HG03280 (cell line): ENCODE measurements around the gene FKBP7.
"Not testable (repeated sequence)": the region's sequence is repeated elsewhere in the genome, so short reads cannot be mapped to it uniquely, and the experiment has no call there.

ENCODE experiments used
- ATAC-seq: cut with Tn5 transposase; IDR thresholded peaks from one replicate; pipeline ENCODE4 v1.9.1; 2021; ENCODE audit warnings: mild to moderate bottlenecking, moderate library complexity; ENCODE audit not compliant: unreplicated experiment

FKBP7 gene

DNA sequence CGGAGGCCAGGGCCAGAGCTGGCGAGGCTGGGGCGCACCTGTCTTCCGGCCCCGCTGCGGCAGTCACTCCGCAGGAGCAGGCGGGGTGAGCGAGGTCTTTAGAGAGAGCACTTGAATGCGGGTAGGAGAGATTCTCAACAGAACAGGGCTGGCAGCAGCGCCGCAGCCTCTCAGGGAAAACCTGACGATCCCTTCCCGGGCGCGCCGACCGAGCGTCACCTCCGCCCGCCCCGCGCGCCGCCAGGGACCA, 28.0 kb downstream of the FKBP7 start:
- ATAC-seq, result peak; percentile 54

DNA sequence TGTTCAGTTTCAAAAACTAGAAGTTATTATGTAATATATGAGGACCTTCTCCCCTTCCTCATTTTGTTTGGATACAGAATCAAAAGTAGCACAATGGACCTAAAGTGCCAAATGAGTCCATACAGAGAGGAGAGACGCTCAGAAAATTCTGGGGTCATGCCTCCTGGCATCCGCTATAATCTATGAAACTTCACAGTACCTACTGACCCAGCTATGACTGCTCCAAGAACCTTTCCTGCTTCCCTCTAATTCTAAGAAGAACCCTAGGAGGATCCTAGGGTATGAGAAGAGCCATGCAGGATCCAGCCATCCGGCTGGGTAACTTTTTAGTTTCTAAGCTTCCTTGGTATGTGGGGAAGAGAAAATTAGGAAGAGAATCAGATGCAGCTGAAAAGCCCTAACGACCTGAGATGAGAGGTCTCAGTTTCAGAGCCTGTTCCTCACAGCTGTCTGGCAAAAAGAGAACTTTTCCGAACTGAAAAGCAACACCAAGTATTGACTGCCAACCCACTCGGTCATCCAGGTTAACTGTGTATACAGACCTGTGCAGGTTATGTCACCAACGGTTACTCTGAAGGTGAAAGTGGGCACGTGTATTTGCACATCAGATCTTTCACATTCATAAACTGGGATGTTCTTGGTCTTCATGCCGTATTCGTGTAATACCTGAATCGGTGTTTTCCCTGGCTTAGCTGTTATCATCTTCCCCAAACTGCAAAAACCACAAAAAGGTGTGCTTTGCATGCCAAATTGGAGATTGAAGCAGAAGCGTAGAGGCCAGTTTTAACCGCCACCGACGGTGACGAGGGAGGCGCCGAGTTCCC, 28.5 kb downstream of the FKBP7 start:
- ATAC-seq, result peak; percentile 9

DNA sequence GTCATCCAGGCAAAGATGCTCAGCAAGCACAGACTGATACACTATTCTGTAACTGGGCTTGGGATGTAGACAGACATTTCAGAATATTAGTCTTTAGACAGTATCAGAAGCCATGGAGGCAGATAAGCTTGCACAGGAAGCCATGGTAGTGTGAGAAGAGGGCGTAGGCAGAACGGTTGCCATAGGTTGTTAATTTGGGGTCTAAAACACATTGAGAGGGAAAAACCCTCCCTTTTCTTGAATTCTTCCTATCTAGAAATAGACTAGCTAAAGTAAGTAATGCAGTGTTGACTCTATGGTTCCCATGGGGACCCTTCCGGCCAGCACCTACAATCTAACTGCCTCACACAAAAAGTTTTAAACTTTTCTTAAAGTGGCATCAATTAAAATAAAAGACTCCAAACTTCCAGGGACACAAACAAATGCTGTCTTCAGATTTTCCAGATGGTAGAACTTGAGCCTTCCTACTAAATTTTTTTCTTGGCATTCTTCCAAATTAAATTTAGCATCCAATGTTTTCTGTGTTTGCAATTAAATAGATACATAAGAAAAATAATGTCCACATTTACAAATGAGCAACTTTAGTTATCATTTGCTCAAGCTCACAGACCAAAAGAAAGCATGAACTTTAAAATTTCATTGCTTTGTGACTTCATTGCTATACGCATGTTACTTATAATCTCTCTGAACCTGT, 29.3 kb downstream of the FKBP7 start:
- ATAC-seq, result no peak

DNA sequence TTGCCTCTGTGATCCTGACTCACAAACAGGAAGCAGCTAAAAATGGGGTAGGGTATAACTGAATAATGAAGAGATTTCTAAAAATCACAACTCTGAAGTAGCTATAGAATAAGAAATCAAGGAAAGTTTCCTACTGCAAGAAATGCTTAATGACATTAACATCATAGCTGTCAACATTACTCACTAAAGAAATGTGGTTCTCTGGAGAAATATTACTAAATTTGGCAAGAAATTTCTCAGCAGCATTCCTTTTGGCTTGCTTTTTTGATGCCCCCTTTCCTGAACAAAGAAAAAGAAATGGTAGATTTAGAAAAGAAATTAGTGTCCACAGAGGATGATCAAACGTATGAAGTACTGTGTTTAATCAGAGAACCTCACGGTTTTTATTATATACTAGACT, 37.0 kb downstream of the FKBP7 start:
- no peak for ATAC-seq

DNA sequence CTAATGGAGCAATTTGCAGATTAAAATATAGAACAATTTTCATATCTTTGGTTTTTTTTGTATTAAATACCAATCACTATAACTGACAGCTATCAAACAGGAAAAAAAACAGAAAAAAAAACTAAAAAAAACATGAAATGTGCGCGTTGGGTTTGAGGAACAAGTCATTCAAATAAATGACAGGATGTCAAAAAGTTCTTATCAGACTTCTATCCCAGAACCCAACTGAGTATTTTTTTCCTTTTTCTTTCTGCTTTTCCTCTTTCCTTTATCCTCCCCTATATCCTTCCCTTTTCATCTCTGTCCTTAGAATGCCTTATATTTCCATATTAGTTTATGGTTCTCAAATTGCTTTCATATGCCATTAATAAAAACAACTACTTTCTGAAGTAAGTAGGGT, 41.7 kb downstream of the FKBP7 start:
- no peak for ATAC-seq

DNA sequence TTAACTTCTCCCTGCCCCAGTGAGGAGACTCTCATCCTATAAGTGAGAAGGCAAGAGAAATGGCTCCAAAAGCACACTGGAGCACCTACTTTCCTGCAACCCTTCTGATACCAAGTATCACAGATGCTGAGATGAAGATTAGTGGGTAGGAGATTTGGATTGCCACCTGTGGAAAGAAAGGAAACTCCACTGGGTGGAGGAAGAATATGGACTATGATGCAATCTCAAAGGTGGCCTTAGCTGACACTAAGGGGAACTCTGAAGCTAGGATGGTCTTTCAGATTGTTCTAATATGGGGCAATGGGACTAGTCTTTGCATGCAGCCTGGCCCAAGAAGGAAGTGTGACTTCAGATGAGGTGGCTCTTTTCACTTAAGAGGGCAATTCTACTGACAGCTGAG, 49.1 kb downstream of the FKBP7 start:
- no peak for ATAC-seq

DNA sequence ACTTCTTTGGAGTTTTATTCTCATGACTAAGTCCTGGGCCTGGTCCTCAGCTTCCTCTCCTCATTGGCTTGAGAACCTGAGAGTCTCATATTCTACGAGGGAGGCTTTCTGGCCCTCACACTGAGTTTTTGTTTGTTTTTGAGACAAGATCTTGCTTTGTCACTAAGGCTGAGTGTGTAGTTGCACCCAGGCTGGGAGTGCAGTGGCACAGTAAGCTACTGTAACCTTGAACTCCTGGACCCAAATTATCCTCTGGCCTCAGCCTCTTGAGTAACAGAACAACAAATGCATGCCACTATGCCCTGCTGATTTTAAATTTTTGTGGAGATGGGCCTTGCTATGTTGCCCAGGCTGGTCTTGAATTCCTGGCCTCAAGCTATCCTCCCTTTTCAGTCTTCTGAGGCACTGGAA, 50.0 kb downstream of the FKBP7 start:
- no peak for ATAC-seq

DNA sequence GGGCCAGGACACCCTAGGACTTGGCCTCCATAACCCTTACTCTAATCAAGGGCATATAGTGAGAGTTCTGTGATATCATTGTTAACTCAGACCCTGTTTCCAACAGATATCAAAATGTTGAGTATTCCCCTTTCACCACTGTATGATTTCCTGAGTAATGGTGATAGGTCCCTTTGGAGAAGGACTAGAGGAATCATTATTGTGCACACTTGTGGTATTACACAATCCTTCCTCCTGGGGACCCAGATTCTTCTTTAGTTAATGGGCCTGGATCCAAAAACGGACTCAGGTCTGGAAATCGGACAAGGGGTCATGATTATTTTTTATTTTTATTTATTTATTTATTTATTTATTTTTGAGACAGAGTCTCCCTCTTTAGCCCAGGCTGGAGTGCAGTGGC, 50.9 kb downstream of the FKBP7 start:
- ATAC-seq, result no peak

DNA sequence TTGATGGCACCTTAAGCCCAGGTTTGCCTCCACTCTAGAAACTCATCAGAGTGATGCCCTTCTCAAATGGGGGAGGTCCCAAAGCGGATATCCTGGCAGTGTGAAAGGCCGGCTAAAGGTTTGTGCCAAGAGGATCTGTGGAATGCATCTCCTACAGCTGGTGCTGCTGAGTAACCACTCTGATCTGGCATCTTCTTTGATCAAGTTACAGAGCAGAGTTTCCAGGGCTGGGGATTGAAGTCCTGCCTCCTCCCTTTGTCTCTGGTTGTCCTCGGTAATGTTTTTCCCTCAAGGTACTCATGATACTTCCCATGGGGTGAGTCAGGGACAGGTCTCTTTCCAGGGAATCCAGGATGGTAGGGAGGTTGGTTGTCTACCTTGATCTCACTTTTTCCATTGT, 52.0 kb downstream of the FKBP7 start:
- ATAC-seq, result no peak

DNA sequence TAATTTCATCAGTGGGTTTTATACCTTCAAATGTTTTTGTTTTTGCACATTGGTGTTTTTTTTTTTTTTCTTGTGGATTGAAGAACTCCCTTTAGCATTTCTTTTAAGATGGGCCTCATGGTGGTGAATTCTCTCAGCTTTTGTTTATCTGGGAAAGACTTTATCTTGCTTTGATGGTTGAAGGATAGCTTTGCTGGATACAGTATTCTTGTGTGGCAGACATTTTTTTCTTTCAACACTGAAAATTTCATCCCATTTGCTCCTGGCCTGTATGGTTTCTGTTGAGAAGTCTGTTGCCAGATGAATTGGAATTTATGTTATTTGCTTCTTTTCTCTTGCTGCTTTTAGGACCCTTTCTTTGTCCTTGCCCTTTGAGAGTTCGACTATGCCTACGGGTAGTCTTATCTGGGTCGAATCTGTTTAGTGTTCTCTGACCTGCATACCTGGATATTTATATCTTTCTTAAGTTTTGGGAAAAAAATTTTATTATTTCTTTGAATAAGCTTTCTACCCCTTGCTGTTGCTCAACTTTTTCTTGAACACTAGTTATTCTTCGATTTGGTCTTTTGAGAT, 53.1 kb downstream of the FKBP7 start:
- ATAC-seq, result no peak

DNA sequence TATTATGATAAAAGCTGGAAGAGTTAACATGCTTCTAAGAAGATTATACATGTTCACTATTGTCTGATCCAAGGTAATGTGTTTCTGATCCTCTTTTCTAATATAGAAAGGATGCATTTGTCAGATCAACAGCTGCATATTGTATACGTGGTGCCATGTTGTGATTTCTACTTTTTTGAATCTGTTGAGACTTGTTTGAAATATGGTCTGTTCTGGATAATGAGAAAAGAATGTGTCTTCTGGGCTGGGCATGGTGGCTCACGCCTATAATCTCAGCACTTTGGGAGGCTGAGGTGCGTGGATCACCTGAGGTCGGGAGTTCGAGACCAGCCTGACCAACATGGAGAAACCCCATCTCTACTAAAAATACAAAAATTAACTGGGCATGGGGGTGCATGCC, 54.7 kb downstream of the FKBP7 start:
- ATAC-seq, result not testable (repeated sequence)

DNA sequence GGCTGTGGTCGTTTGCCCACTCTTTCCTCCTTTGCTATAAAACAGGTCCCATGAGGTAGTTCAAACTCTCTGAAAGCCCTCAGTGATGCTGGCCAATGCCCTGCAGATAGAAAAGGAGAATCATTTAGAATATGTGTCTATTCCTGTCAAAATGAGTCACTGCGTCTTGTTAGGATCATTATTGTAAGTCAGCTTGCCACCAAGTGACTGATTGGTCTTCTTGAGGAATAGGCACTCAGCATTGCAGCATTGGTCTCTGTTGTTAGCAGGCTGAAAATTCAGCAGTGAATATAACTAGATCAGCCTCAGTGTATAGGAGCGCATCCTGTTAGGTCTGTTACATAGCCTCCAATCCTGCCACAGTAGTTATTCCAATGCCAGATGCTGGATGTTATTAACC, 56.3 kb downstream of the FKBP7 start:
- ATAC-seq, result no peak

DNA sequence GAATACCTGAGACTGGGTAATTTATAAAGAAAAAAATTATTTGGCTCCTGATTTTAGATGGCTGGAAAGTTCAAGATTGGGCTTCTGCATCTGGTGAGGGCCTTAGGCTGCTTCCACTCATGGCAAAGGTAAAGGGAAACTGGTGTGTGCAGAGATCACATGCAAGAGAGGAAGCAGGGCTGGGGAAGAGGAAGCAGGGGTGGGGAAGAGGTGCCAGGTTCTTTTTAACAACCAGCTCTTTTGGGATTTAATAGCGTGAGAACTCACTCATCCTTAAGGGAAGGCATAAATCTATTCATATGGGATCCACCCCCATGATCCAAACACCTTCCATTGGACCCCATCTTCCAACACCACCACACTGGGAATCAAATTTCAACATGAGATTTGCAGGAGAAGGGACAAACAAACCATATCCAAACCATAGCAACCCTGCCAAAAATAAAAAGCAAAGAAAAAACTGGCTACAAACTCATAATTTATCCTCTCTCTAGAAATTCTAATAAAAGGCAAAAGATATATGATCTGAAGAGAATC, 57.9 kb downstream of the FKBP7 start:
- no peak for ATAC-seq

DNA sequence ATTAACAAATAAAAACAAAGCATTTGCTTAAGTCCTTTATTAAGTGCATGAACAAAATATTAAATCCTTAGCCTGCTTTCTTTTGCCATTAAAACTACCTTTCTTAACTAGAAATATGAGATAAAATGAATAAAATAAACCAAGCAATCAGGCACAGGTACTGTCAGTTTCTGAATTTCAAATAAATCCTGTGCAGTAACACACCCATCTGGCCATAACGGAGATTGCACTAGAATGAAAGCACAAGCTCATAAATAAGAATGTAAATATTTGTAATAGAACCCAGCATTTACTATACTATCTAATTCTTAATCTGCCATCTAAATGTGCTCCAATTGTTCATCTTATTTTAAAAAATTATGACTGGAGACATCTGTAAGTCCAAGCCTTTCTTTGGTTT, 59.3 kb downstream of the FKBP7 start:
- no peak for ATAC-seq

DNA sequence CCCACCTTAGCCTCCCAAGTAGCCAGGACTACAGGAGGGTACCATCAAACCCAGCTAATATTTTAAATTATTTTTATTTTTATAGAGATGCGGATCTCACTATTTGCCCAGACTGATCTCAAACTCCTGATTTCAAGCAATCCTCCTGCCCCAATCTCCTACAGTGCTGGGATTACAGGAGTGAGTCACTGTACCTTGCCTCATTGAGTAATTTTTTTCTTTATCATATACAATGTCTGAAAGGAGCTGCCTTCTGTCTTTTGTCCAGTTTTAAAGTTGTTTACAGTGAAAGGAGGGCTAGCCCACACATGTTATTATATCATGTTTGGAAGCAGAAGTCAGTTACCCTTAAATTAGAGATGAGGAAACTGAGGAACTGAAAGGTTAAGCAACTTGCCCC, 60.0 kb downstream of the FKBP7 start:
- no peak for ATAC-seq

DNA sequence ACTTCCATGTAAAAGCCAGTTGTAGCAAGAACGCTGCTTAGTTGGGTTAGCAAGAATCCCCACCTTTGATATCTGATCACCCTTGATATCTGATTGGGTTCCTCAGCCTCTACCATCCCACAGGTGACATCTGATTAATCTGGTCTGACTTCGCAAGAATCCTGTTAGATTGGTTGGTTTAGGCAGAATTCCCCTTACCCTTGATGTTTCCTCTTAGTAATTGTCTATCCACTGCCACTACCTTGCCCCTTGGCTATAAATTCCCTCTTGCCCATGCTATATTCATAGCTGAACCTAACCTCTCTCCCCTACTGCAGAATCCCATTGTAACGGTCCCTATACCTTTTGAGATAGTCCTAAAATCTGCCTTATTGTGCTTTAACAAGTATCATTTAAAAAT, 60.5 kb downstream of the FKBP7 start:
- ATAC-seq, result no peak

DNA sequence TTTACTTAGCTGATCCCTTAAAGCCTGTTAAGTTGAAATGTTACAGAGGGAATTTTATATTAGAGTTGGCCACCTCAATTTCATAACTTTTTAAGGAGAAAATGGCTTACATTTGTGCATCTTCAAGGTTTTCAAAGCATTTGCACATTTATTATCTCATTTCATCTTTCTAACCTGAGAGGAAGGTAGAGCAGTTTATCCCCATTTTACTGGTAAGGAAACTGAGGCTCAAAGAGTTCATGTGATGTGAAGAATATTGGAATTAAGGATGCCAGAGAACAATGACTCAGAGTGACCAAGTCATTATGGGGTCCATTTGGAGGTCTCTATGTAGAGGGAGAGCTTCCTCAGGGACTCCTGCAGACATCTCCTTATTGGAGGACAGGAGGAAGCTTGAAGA, 62.4 kb downstream of the FKBP7 start:
- ATAC-seq, result no peak

DNA sequence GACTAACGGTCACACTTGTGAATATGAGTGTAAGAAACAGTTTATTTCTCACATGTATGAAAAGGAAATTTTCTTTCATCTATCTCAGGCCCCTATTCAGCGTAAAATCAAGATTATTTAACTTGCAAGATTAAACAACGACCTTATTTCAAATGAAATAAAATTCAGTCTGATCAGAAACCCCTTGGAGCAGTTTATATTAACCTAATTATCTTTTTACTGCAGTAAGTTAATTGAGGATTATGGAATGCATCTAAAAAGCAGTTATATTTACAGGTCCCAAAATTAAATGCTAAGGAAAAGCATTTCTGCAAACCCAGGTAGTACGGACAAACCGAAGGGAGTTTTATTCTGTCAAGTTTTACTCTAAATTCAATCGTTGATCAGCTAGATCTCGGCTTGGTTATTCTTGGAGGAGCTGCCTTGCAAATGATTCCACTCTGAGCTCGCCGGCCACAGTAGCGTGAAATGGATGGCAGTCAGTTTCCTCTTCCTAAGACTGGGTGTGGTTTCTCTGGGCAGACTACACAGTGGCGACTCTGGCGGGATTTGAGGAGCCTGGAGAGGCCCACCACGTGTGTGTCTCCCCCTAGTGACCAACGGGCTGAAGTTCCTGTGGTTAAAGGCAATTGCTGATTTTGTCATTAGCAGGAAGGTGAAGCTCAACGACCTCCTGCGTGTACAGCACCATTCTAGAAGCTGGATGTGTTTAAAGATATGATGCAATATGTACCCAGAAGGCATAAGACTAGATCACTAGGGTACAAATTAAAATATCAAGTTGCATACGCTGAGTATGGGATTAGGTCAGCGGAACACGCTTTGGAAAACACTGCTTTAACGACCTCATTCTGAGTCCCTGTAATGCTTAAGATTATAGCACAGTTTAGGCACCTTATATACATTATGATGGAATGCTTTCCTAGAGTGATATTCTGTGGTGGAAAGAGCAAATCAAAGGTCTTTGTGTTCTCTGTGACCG, 63.8 kb downstream of the FKBP7 start:
- ATAC-seq, result peak; percentile 76
